Stimulated activated CD4-positive, alpha-beta T cell treated with anti-CD3 and anti-CD28 coated beads, Interleukin-4, amount 100 ng/mL, for 4 hours (primary cell): ENCODE data around the gene PROX1.
"Not testable (repeated sequence)": the region's sequence is repeated elsewhere in the genome, so short reads cannot be mapped to it uniquely, and the experiment has no call there.

Experiments used
- DNase-seq, 2 experiments: peaks; one replicate each; pipeline ENCODE4 v3.0.0-alpha.2; 2020

PROX1 gene

GRCh38 chr1:214075999-214076707 lies 88.4 kb downstream of the PROX1 start:
- no peak for DNase-seq

- DNase-seq, result no peak
Measured at GRCh38 chr1:214076708-214077065, 88.9 kb downstream of the PROX1 start.

GRCh38 chr1:214078950-214079349 lies 91.2 kb downstream of the PROX1 start:
- no peak for DNase-seq

- no peak for DNase-seq
Measured at GRCh38 chr1:214085325-214085724, 97.6 kb downstream of the PROX1 start.

- no peak for DNase-seq
Measured at GRCh38 chr1:214086945-214087344, 99.2 kb downstream of the PROX1 start.

GRCh38 chr1:214089003-214089402 lies 101.2 kb downstream of the PROX1 start:
- not testable (repeated sequence) for DNase-seq
